ENCODE results near the gene HPSE2.

GRCh38 chr10:98589691-98590090 is 646.0 kb downstream of the HPSE2 start:
- TF ChIP-seq EZH2 (IDR thresholded peaks at IDR 0.05; ENCODE audit: insufficient read depth, poor library complexity, severe bottlenecking) (no peak), EZH2phosphoT487 (IDR thresholded peaks at IDR 0.05; ENCODE audit: insufficient read depth, low read depth) (no peak)

Data from GM23248 (cell line).